GM19397 (cell line): ENCODE data around the gene UQCC2.

ENCODE experiments used
- ATAC-seq: cut with Tn5 transposase; IDR thresholded peaks from one replicate; pipeline ENCODE4 v1.9.1; 2021; ENCODE audit warnings: mild to moderate bottlenecking, moderate library complexity; ENCODE audit not compliant: unreplicated experiment

The UQCC2 gene

DNA sequence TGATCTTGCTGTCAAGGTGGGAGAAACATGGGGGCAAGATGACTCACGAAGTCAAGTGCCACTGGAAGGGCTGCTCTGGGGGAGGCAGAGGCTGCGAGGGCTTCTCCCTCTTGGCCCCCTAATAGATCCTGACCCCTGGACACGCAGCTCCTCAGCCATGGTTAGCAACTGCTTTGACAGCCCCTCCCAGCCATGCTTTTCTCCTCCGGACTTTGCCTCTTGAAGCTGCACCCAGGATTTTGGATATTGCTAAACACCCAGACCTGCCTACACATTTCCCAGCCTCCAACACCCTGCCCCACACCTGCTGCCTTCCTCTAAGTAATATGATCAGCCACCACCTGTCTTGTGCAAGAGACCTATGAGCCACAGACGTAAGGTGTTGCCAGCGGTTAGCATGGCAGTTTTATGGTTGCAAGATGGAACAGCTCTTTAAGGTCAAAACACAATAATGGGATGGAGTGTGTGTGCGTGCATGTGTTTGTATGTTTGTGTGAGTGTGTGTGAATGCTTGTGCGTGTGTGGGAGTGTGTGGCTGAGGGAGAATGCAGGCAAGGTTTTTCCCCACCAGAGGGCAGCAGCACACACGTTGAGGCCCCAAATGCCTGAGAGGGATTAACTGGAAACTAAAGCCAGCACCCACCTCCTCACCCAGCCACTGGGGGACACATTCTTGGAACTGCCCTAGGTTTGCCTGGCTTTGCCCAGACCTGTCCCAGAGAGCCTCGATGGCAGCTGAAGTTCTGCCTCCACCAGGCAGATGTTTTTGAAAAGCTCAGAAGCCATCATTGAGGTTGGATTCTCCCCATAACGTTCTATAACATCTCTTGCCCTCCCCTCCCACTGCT is 32.7 kb upstream of the UQCC2 start:
- ATAC-seq = no peak

DNA sequence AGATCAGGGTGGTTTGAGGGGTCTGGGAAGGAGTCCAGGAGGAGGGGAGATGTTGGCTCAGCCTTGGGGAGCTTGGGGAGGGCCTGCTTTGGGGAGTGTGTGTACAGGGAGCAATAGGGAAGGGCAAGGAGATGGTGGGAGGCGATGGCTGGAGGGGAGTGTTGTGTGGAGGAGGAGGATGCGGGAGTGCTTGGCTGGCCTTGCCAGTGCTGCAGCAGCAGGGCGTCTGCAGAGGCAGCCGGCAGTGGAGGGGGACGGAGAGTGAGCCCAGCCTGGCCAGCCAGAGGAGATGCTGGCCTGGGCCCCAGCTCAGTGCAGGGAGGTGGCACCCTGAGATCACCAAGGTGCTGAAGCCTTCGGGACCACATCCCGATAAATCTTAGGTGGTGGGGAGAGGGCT is 31.3 kb upstream of the UQCC2 start:
- no peak for ATAC-seq

DNA sequence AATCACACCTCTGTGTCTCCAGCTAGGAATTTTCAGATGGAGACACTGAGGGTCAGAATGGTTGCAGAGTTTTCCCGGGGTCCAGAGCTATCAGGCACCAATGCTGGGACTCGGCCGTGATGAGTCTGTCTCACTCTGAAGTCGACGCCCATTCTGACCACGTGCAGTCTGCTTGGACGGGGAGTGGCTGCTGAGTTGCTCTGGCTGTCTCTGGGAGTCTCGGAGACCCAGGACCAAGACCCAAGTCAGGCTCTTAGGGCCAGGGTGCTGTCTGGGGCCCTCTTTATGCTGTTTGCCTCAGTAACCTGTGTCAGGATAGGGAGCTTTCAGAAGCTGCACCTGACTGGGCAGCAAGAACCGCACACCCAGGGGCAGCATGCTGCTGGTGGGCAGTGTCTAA is 30.6 kb upstream of the UQCC2 start:
- ATAC-seq = no peak

DNA sequence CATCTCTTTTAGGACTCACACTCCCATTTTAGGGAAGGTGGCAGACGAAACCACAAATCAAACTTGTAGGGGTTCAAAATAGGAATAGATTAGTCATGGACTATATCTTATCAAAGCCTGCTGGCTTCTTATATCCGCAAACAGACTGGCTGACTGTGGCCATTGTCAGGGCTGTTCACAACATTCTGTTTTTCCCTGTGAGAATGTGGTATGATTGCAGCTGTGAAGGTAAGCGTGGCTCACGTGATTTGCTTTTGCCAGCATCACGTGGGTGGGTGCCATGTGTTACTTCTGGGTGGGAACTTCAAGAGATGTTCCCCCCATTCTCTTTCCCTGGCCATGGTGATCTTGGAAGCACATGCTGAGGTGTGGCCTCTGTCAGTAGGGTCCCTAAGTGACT is 29.3 kb upstream of the UQCC2 start:
- no peak for ATAC-seq

DNA sequence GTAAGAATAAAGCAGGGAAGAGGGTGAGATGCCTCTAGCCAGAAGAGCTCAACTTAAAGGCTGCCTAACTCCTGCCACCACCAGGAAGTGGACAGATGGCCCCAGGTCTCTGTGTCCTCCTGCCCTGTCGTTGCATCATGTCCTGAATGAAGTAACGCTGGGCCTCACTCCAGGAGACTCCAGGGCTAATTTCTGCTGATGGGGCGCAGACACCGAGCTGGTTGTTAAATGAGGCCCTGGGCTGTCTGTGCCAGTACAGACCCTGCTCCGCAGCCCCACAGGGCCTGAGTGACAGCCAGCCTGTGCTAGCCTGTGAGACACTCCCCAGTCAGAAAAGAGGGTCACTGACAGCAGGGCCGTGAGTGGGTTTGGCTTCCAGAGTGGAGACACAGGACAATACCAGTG is 28.7 kb upstream of the UQCC2 start:
- ATAC-seq = no peak

DNA sequence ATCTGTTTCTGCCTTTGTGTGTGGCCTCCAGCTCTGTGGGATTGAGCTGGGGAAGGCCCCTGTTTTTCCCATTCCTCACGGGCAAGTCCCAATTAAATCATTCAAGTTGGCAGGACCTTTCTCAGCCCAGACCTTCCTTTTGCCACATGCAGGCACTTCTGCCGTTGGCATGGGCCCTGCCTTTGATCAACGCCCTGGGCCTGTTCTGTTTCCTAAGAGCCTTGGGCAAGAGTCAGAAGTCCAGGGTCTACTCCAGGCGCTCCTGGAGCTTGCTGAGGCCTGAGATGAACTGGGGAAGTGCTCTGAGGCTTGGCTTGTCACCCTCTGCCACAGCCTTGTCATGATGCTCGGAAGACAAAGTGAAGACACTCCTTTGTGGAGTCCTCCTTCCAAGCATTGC is 28.1 kb upstream of the UQCC2 start:
- ATAC-seq = no peak

DNA sequence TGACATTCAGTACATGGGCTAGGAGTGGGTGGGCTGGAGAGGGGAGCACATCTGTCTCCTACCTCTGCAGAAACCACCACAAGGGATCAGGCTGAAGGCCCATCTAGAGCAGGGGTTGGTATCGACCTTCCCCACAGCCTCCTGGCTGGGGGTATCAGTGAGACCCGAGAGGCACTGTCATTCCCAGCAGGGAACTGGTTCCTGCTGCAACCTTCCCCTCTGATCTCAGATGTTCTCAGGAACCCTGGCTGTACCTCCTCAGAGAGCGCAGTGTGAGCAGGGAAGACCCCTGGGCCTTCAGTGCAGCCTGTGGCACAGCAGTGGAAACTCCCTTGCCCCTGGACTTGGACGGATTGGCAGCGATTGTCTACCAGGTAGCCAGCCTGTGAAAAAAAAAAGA is 27.4 kb upstream of the UQCC2 start:
- ATAC-seq = no peak

DNA sequence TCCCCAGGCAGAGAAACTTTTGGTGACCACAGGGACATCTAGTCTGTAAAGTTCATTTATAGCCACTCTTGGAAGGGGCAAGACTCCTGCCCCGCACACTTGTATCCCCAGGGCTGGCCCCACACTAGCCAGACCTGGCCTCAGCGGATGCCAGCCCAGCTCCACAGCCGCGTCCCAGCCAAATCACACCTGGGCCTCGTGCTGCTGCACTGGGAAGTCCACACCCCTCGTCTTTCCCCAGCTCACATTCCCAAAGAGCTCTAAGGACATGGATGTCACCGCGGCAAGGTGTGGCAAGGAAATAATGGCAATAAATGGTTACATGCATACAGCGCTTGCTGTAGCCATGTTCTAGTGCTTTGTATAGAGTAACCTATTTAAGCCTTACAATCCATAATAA is 26.7 kb upstream of the UQCC2 start:
- no peak for ATAC-seq

DNA sequence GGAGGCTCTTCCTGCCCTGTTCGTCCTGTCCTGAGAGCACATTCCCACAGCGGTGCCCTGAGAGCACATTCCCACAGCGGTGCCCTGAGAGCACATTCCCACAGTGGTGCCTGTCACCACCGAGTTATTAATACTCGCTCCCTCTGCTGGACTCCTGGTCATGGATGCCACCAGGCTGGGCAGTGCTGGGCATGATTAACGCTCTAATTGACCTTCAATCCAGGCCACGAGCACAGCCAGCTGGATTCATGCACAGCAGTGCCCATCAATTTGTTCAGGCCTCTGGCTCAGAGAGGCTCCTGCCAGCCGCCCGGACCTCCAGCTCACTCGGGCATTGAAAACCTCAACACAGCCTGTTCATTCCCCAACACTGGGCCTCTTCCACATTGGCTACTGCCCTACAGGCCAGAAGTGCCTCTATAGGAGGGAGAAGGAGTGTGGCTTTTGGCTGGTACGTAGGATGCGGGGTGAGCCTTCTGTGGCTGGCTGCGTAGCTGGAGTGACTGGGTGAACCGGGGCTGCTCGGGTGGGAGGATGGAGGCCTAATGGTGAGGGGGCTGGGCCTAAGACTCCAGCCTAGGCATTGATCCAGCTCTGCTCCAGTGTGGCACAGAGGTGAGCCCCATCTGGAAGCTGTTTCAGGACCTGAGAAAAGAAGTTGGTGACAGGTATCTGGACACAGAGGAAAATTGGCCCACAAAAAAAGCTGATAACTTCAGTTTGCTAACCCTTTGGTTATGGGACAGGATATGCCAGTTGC is 25.9 kb upstream of the UQCC2 start:
- no peak for ATAC-seq

DNA sequence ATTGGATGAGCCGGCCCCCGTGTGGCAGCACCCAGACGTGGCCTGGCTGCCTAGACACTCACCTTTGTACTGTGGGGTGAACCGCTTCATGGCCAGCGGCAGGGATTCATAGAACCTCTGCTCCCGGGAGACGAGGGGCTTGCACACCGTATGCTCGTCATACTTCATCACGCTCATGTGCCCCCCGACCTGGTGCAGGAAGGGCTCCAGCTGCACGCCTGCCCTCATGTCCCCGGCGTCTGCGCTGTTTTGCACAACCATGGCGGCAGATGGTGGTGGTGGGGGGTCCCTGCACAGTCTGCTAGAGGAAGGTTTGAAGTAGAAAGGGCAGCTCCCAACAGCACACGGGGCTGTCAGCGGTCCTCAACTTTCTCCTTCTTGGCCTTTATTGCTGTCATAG is 23.7 kb upstream of the UQCC2 start:
- ATAC-seq = no peak

DNA sequence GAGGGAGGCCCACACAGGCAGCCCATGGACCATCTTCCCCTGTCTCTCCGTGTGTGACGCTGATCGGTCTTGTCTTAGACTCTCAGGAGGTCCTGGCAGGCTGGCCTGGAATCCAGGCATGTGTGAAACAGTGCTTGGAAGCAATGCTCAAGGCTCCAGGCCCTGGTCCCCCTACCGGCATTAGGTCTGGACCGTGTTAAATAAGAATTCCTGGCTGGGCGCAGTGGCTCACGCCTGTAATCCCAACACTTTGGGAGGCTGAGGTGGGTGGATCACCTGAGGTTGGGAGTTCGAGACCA is 22.2 kb upstream of the UQCC2 start:
- no peak for ATAC-seq

DNA sequence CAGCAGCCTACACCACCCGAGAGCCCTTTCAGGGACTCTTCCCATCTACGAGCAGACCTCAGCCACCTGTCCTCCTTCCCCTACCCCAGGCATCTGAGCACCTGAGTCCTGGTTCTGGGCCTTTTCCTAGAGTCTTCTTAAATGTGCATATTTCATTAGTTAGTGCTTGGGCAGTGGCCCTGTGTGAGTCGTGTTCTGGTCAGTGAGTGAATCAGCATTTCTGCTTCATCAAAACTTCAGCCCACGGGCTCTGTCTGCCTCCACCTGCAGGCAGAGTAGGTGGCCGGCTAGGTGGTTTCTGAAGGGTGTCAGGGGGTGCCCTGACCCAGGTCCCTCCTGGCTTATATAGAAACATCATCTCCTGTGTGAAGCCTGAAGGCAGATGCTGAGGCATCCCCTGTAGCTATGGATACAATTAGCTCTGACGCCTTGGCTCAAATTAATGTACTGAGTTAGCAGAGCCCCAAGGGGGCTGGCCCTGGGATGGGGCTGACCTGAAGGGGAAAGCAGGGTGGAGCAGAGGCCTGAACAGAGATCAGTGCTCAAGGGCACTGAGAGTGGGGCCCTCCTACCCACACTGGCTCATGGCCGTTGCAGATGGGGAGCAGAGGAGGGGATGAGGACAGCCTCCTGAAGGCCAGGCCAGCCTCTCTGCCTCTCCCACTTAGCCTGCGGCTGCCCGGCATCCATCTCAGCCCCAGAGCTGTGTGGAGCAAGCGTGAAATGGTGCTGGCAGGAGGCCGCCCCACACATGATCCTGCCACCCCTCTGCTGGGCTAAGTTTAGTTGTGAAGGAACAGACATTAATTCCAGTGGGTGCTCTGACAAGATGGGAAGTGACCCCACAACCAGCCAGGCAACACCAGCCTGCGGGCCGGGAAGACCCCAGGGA is 21.6 kb upstream of the UQCC2 start:
- no peak for ATAC-seq

DNA sequence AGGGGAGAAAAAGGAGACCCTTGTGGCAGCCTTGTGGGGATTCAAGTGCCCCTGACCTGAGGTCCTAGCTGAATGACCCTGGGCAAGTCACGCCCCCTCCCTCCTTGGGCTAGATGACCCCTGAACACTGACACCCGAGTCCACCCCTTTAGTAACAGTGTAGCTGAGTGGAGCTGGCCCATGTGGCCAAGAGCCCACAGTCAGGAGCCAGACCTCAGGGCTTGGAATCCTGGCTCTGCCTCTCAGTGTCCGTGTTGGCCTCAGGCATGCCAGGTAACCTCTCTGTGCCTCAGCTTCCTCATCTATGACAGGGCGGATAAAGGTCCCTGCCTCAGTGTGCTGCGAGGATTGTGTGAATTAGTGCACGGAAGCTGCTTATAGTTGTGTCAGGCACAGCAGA is 20.9 kb upstream of the UQCC2 start:
- ATAC-seq = no peak

DNA sequence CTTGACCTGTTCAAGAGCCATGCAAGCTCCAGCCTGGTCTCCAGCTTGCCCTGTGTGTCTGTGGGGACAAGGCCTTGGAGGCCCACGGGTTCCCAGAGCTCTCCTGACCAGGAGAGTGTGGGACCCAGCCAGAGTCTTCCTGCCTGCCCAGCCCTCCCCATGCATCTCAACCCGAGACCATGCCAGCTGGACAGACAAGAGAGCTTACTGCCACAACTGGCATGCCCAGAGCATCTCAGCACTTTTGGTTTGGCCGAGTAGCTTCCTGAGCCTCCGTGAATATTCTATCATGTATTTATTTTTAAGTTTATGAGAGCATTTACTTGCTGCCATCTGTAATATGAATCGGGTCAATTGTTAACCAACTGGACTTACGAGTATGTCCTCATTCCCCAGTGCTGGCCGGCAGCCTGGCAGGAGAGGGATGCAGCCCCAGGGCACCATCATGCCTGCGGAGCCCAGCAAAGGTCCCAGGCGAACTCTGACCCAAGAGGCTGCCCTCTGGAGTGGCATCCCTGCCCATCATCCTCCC is 20.3 kb upstream of the UQCC2 start:
- no peak for ATAC-seq

DNA sequence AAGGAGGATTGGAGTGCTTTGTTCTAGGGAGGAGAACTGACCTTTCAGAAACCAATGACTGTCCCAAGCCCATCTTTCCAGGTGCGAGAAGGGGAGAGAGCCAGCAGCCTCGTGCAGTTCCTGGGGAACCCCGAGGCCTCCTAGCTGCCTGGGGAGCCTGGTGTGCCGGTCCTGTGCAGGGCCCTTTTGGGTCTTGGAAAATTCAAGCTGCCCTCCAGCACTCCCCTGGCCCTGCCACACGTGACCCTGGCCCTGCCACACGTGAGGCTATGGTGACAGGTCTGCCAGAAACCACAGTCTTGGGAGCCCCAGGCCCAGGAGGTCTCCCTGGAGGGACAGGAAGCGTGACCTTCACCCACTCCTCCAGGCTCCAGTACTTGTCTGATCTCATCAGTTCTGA is 19.5 kb upstream of the UQCC2 start:
- ATAC-seq = no peak

DNA sequence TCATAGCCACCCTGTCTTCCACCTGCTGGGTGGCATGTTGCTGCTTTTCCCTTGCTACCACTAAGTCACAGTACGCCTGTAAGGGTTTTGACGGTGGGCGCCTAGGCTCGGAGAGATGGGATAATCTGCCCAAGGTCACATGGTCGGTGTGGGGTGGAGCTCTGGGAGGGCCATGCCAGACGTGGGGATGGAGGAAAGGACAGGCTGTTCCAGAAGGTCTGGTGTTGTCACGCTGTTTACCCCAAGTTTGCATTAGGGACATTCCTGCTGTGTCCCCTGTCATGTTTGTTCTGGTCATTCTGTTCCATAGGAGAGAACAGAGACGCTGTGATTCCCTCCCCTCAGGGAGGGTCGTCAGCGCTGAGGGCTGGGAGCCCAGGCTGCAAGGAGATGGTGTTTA is 19.1 kb upstream of the UQCC2 start:
- ATAC-seq = no peak

DNA sequence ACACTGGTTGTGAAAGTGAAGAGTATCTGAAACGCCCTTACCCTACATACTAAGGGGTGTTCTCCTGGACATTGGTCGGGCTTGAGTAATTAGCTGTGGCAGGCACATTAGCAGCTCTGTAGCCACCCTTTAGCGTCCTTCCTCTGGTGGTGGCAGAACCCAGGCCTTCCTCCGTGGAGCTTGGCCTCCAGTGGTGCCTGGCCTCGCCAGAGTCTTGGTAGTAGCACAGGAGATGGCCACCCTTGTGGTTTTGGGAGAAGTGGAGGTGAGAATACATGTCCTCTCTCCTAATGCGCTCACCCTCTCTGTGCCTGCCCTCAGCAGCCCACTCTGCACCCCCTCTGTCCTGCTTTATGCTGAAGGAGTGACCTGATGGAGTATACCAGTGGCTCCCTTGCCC is 17.6 kb upstream of the UQCC2 start:
- ATAC-seq = no peak

DNA sequence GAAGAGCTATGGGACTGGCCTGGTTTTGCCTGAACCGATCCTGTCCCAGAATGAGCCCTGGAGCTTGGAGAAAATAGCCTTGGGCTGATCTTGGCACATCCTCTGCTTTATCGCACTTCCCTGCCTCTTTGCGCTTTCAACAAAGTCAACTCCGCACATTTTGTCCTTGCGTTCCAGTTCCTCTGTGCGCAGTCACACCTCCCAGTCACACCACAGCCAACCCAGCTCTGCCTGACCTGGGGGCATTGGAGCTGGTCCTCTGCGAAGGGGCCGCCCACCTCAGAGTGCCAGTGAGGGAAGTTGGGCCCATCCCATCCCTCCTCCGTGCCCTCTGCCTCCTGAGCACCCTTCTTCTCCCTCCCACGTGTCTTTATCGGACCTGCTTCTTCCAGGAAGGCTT is 16.9 kb upstream of the UQCC2 start:
- no peak for ATAC-seq

DNA sequence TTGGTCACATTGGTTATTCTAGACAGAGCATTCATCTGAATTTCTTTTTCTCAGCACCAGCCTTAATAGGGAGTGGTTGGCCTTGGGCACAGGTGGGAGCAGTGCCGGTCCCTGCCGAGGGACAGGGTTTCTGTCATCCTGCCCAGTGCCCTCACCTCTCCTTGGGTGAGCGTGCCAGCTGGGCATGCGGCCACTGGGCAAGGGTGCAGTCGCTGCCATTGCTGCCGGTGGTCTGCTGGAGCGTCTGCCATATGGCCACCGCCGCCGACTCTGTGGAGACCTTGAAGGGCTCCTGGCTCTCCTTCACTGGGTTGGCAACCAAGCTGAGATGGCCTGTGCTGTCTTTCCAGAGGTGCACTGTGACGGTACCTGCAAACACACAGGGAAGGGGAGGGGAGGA is 16.4 kb upstream of the UQCC2 start:
- no peak for ATAC-seq

DNA sequence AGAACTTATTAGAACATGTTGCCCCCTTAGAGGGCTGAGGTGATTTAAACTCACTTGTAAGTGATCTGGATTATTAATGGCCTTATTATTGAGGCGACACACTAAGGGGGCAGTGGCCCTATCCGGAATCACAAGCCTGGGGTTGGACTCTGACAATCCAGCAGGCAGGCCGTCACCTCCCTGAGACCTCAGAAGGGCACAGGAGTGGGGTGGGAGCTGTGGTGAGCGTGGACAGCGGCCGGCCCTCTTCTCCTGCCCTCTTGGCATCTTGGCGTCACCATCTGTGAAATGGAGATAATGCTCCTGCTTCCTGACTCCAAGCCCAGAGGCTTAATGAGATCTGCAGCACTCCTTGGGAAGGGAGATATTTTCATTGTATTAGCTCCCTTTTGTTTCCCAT is 15.6 kb upstream of the UQCC2 start:
- ATAC-seq = no peak

DNA sequence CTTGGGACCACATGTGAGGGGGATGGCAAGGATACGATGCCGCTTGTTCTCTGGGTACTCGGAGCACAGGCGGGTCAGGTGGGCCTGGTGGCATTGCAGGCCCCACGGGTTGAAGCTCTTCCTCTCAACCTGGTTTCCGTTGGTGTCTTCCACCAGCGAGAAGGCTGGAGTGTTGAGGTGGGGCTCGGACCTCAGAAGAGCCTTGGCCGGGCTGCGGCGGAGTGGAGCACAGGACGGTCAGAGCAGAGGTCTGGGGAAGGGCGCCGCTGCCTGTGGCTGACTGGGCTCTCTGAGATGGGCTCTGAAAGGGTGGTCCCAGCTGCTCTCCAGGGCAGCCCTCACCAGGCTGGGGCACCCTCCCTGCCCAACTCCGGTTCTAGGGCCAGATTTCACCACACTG is 15.2 kb upstream of the UQCC2 start:
- ATAC-seq = no peak
